HCT116 (cell line): ENCODE measurements around the gene FGF19. TPM values are rescaled to one million over a fixed set of nuclear protein-coding genes. Genes with fewer than 3 reads are reported as not detected.

ENCODE experiments used
- ATAC-seq: fragments of 200-7000 bp; cut with Tn5 transposase; 2 replicates; pipeline ENCODE4 v1.9.1; 2020; ENCODE audit warnings: mild to moderate bottlenecking, moderate library complexity
- BruUV-seq: library from RNA; stranded (reverse); fragments of 400-500 nt; replicated peaks from 2 replicates; lab custom pipeline; 2021; lab: Mats Ljungman, UMichigan
- CTCF ChIA-PET: fragments of 300-600 bp; sonication (Branson Sonifier 250); formaldehyde crosslinking; loops from one replicate; lab custom pipeline; 2021; ENCODE audit warnings: antibody characterized with exemption; lab: Charles Lee
- POLR2A ChIA-PET: fragments of 300-600, 350-600 bp; sonication (Branson Sonifier 250); formaldehyde crosslinking; loops from one replicate; lab custom pipeline; 2021; ENCODE audit warnings: antibody characterized with exemption; lab: Charles Lee
- RAD21 ChIA-PET, 2 experiments: fragments of 300-600 bp; sonication (Branson Sonifier 250); formaldehyde crosslinking; loops; one replicate each; lab custom pipeline; 2023; ENCODE audit warnings: low total read pairs in 2 of 2; ENCODE audit not compliant: uncharacterized antibody in 2 of 2, unreplicated experiment in 2 of 2, low non-redundant PET in 1 of 2; lab: Charles Lee
- DNase-seq: peaks from one replicate; pipeline ENCODE4 v3.0.0-alpha.2; 2010; ENCODE audit warnings: low read depth, low spot score
- H2AFZ ChIP-seq: fragments of 200-600 bp; shearing (Covaris generic), sonication (generic); 2 replicates; pipeline ENCODE4 v1.6.1; 2017; ENCODE audit warnings: low read depth, mixed run types, mixed read lengths, antibody characterized with exemption, low read length; ENCODE audit not compliant: poor library complexity, severe bottlenecking
- H3K27ac ChIP-seq: 2 replicates; pipeline ENCODE4 v1.5.1; 2012; ENCODE audit warnings: low read depth, low read length
- H3K27me3 ChIP-seq: fragments of 200-600 bp; sonication (generic); 2 replicates; pipeline ENCODE4 v1.6.1; 2016; ENCODE audit warnings: mixed run types, low read length, mixed read lengths; ENCODE audit not compliant: insufficient read depth
- H3K36me3 ChIP-seq, 2 experiments: fragments of 200-500 bp in 1 of 2; fragments of 200-600 bp in 1 of 2; sonication (Bioruptor generic) in 1 of 2; sonication (generic) in 1 of 2; 2 replicates each; pipeline versions ENCODE4 v1.5.1 to v1.6.1; 2014 to 2016; ENCODE audit warnings: low read length in 2 of 2, inconsistent platforms in 1 of 2, mixed read lengths in 1 of 2, mixed run types in 1 of 2; ENCODE audit not compliant: insufficient read depth in 2 of 2, control insufficient read depth in 1 of 2
- H3K4me1 ChIP-seq, 2 experiments: fragments of 200-600 bp in 1 of 2; sonication (generic) in 1 of 2; 2 replicates each; pipeline versions ENCODE4 v1.5.1 to v1.6.1; 2012 to 2017; ENCODE audit warnings: low read length in 2 of 2, inconsistent platforms in 1 of 2, mild to moderate bottlenecking in 1 of 2, mixed read lengths in 1 of 2, mixed run types in 1 of 2, moderate library complexity in 1 of 2; ENCODE audit not compliant: insufficient read depth in 2 of 2, control insufficient read depth in 1 of 2
- H3K4me2 ChIP-seq: fragments of 200-600 bp; sonication (generic); 2 replicates; pipeline ENCODE4 v1.6.1; 2017; ENCODE audit warnings: mixed run types, low read length, mixed read lengths
- H3K4me3 ChIP-seq, 2 experiments: fragments of 200-600 bp in 1 of 2; sonication (generic) in 1 of 2; replicated peaks in 1 of 2; 2 replicates each; pipeline ENCODE4 v1.5.1; 2011 to 2016; ENCODE audit warnings: low read length in 2 of 2, control low read depth in 1 of 2, low read depth in 1 of 2, mild to moderate bottlenecking in 1 of 2, mixed read lengths in 1 of 2, mixed run types in 1 of 2
- H3K79me2 ChIP-seq: fragments of 200-600 bp; sonication (generic); 2 replicates; pipeline ENCODE4 v1.6.1; 2017; ENCODE audit warnings: mild to moderate bottlenecking, mixed run types, low read length, moderate library complexity, mixed read lengths; ENCODE audit not compliant: insufficient read depth
- H3K9ac ChIP-seq: fragments of 200-600 bp; sonication (generic); 2 replicates; pipeline ENCODE4 v1.6.1; 2016; ENCODE audit warnings: low read length, mixed read lengths
- H3K9me2 ChIP-seq: fragments of 200-600 bp; sonication (generic), shearing (Covaris generic); 2 replicates; pipeline ENCODE4 v1.6.1; 2017; ENCODE audit warnings: mixed run types, mild to moderate bottlenecking, moderate library complexity; ENCODE audit not compliant: insufficient read depth
- H3K9me3 ChIP-seq, 2 experiments: fragments of 200-500 bp in 1 of 2; fragments of 200-600 bp in 1 of 2; sonication (Bioruptor generic) in 1 of 2; sonication (generic) in 1 of 2; 2 replicates each; pipeline ENCODE4 v1.6.1; 2014 to 2017; ENCODE audit warnings: low read length in 2 of 2, mixed read lengths in 2 of 2, inconsistent platforms in 1 of 2, low read depth in 1 of 2, mild to moderate bottlenecking in 1 of 2, mixed run types in 1 of 2, moderate library complexity in 1 of 2; ENCODE audit not compliant: control insufficient read depth in 1 of 2, insufficient read depth in 1 of 2
- H4K20me1 ChIP-seq: fragments of 200-600 bp; sonication (generic), shearing (Covaris generic); 2 replicates; pipeline ENCODE4 v1.6.1; 2017; ENCODE audit warnings: mixed run types, mild to moderate bottlenecking, moderate library complexity; ENCODE audit not compliant: insufficient read depth
- CBX3 ChIP-seq: IDR thresholded peaks from 2 replicates; pipeline ENCODE4 v1.6.1; 2012; ENCODE audit warnings: low read depth
- CEBPB ChIP-seq: IDR thresholded peaks from 2 replicates; pipeline ENCODE4 v1.6.1; 2012; ENCODE audit warnings: low read depth
- ELF1 ChIP-seq: IDR thresholded peaks from 2 replicates; pipeline ENCODE4 v1.6.1; 2012; ENCODE audit warnings: low read depth, borderline replicate concordance
- EZH2 ChIP-seq: fragments of 200-600 bp; sonication (generic); IDR thresholded peaks from 2 replicates; pipeline ENCODE4 v1.6.1; 2017; ENCODE audit warnings: antibody characterized with exemption, mixed run types
- EZH2phosphoT487 ChIP-seq: fragments of 200-600 bp; IDR thresholded peaks from 2 replicates; pipeline ENCODE4 v1.6.1; 2018; ENCODE audit warnings: antibody characterized with exemption, borderline replicate concordance
- FOSL1 ChIP-seq: IDR thresholded peaks from 2 replicates; pipeline ENCODE4 v1.6.1; 2012; ENCODE audit warnings: low read depth
- JUND ChIP-seq: IDR thresholded peaks from 2 replicates; pipeline ENCODE4 v1.6.1; 2012
- POLR2A ChIP-seq: IDR thresholded peaks from 2 replicates; pipeline ENCODE4 v1.7.0; 2011; ENCODE audit warnings: borderline replicate concordance; ENCODE audit not compliant: insufficient read depth, insufficient read length; ENCODE audit errors: extremely low read depth
- POLR2AphosphoS5 ChIP-seq: IDR thresholded peaks from 2 replicates; pipeline ENCODE4 v1.6.1; 2011; ENCODE audit warnings: mild to moderate bottlenecking, low read depth, low read length, moderate library complexity
- REST ChIP-seq: IDR thresholded peaks from 2 replicates; pipeline ENCODE4 v1.6.1; 2012; ENCODE audit warnings: low read depth
- SIN3A ChIP-seq: IDR thresholded peaks from 2 replicates; pipeline ENCODE4 v1.6.1; 2012; ENCODE audit warnings: low read depth
- SP1 ChIP-seq: IDR thresholded peaks from 2 replicates; pipeline ENCODE4 v1.6.1; 2012; ENCODE audit warnings: low read depth
- SRF ChIP-seq: IDR thresholded peaks from 2 replicates; pipeline ENCODE4 v1.6.1; 2012; ENCODE audit warnings: low read depth
- YY1 ChIP-seq: IDR thresholded peaks from 2 replicates; pipeline ENCODE4 v1.6.1; 2011; ENCODE audit warnings: low read length, low read depth, moderate library complexity, mild to moderate bottlenecking; ENCODE audit not compliant: insufficient replicate concordance; ENCODE audit errors: extremely low read depth
- ZNF274 ChIP-seq: fragments of 200-500 bp; sonication (Bioruptor generic); IDR thresholded peaks from 2 replicates; pipeline ENCODE4 v1.6.1; 2014; ENCODE audit warnings: mild to moderate bottlenecking, low read depth, low read length, inconsistent platforms
- intact Hi-C: fragments of 100-400 bp; cut with micrococcal nuclease; formaldehyde crosslinking; loops from 2 replicates; pipeline ENCODE4 v1.10.0; 2022
- total RNA-seq: library from RNA; stranded (reverse); gene quantifications from one replicate; pipeline ENCODE4 v1.2.1, GENCODE V29; 2021; ENCODE audit not compliant: unreplicated experiment

The FGF19 gene
- total RNA-seq, 1 experiment from 2014 or later = 37.5 TPM

- Histone ChIP-seq H3K4me1 (peaks cover 0 to 66% of the 10 kb centered on the region in 2 experiments; a peak in 3 of 4 replicates), H3K9me3 (no peaks in the 10 kb centered on the region), H2AFZ (no peak overlapping the region), H3K9ac (no peak overlapping the region), H3K9me2 (no peaks in the 10 kb centered on the region), H3K4me2 (no peak overlapping the region), H3K36me3 (peaks cover 48 to 58% of the 10 kb centered on the region in 2 experiments), H3K27ac (0 out of 2 replicates have a peak overlapping the region, but pooled peaks have one; percentile 27), H3K4me3 (no peak overlapping the region), H4K20me1 (peaks cover 28% of the 10 kb centered on the region; the same call in 1 of the 2 replicates), H3K27me3 (no peaks in the 10 kb centered on the region), H3K79me2 (peaks cover 51% of the 10 kb centered on the region)
- BruUV-seq = no TSS peak
- ChIA-PET RAD21 (no interaction called here), CTCF (no interaction called here), POLR2A (no interaction called here)
- TF ChIP-seq POLR2AphosphoS5 (peak; percentile 10; the same call in 1 of the 2 replicates), SRF (no peak), JUND (peak; percentile 8; the same call in 1 of the 2 replicates)
- DNase-seq (no peak), ATAC-seq (no peak)
- intact Hi-C loops = no loop called here
Observed at GRCh38 chr11:69651834-69652620, 51.8 kb downstream of the FGF19 start.

GRCh38 chr11:69650832-69651344 is 52.9 kb downstream of the FGF19 start:
- Histone ChIP-seq H2AFZ (no peak overlapping the region), H3K4me1 (peaks cover 0 to 68% of the 10 kb centered on the region in 2 experiments; a peak in 3 of 4 replicates), H3K9ac (no peak overlapping the region), H3K36me3 (peaks cover 55 to 64% of the 10 kb centered on the region in 2 experiments), H3K4me2 (no peak overlapping the region), H3K27ac (no peak overlapping the region), H3K9me3 (no peaks in the 10 kb centered on the region), H3K79me2 (peaks cover 62% of the 10 kb centered on the region), H3K9me2 (no peaks in the 10 kb centered on the region), H3K27me3 (no peaks in the 10 kb centered on the region), H4K20me1 (peaks cover 31% of the 10 kb centered on the region; the same call in 1 of the 2 replicates), H3K4me3 (no peak overlapping the region)
- ChIA-PET POLR2A (no interaction called here), CTCF (no interaction called here), RAD21 (no interaction called here)
- no peak for ATAC-seq
- intact Hi-C loops = no loop called here
- BruUV-seq = no TSS peak
- DNase-seq = no peak
- no peak for TF ChIP-seq EZH2phosphoT487
- no peak for TF ChIP-seq ZNF274
- TF ChIP-seq REST = no peak
- no peak for TF ChIP-seq FOSL1
- no peak for TF ChIP-seq JUND
- no peak for TF ChIP-seq CEBPB
- TF ChIP-seq EZH2 = no peak
- no peak for TF ChIP-seq POLR2A
- TF ChIP-seq SIN3A = no peak
- TF ChIP-seq SP1 = no peak
- no peak for TF ChIP-seq CBX3
- no peak for TF ChIP-seq YY1
- no peak for TF ChIP-seq ELF1
